Upper lobe of left lung (tissue), 4 donors: ENCODE data around the gene BEST4.

ENCODE experiments used
- CTCF ChIP-seq, 6 experiments: fragments of 450-650 bp in 4 of 6; fragments of 200-600 bp in 2 of 6; sonication (generic) in 2 of 6; IDR thresholded peaks; one replicate each; pipeline ENCODE4 v1.5.1; 2016 to 2019; ENCODE audit warnings: antibody characterized with exemption in 6 of 6
- EP300 ChIP-seq, 4 donors: sonication (generic); formaldehyde crosslinking; IDR thresholded peaks; one replicate each; pipeline ENCODE4 v1.5.1; 2017; ENCODE audit warnings: antibody characterized with exemption in 4 of 4, control low read depth in 2 of 4
- POLR2AphosphoS5 ChIP-seq, 2 donors: sonication (generic); formaldehyde crosslinking; IDR thresholded peaks; one replicate each; pipeline ENCODE4 v1.5.1; 2017; ENCODE audit warnings: antibody characterized with exemption in 2 of 2

- no peak for TF ChIP-seq CTCF (IDR thresholded peaks at IDR 0.05)
- no peak for TF ChIP-seq EP300 (IDR thresholded peaks at IDR 0.05)
- no peak for TF ChIP-seq POLR2AphosphoS5 (IDR thresholded peaks at IDR 0.05)
These were observed 4.9 kb upstream of the BEST4 start for GRCh38 chr1:44792736-44793502.
